A549 (cell line): Measurements from ENCODE around the gene ASCC2.
"Not testable (repeated sequence)": the region's sequence is repeated elsewhere in the genome, so short reads cannot be mapped to it uniquely, and the experiment has no call there.

Experiments used
- CEBPB ChIP-seq, 2 experiments: fragments of >200 bp in 1 of 2; sonication (Bioruptor Twin) in 1 of 2; formaldehyde crosslinking in 1 of 2; IDR thresholded peaks; 2 replicates each; pipeline ENCODE4 v1.6.1; 2012 to 2016
- CHD2 ChIP-seq: fragments of 150-350 bp; IDR thresholded peaks from 2 replicates; pipeline ENCODE4 v1.6.1; 2014; ENCODE audit warnings: low read length; ENCODE audit not compliant: partially characterized antibody
- EP300 ChIP-seq, 2 experiments: fragments of >200 bp; sonication (Bioruptor Twin); formaldehyde crosslinking; IDR thresholded peaks; 2 replicates in 1 of 2; 3 replicates in 1 of 2; pipeline ENCODE4 v1.6.1; 2016 to 2017
- ESRRA ChIP-seq: fragments of 150-350 bp; IDR thresholded peaks from 2 replicates; pipeline ENCODE4 v1.6.1; 2014; ENCODE audit warnings: mild to moderate bottlenecking, low read length, borderline replicate concordance
- POLR2A ChIP-seq: IDR thresholded peaks from 2 replicates; pipeline ENCODE4 v1.6.1; 2012; ENCODE audit warnings: mild to moderate bottlenecking, low read length
- TF ChIP-seq, protein P1 (sequence below): fragments of >200 bp; sonication (Bioruptor Twin); formaldehyde crosslinking; IDR thresholded peaks from 3 replicates; pipeline ENCODE4 v1.5.1; 2016

DNA sequence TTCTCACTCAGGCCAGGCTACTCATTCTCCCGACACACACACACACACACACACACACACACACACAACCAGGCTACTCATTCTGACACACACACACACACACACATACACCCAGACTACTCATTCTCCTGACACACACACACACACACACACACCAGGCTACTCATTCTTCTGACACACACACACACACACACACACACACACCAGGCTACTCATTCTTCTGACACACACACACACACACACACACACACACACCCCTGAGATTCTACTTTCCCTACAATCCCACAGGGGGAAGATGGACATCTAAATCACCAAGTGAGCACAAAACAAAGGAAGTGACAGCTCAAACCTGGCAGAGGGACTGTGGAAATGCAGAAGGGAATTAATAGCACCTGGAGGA, 10.3 kb downstream of the ASCC2 start:
- TF ChIP-seq, protein P1, sequence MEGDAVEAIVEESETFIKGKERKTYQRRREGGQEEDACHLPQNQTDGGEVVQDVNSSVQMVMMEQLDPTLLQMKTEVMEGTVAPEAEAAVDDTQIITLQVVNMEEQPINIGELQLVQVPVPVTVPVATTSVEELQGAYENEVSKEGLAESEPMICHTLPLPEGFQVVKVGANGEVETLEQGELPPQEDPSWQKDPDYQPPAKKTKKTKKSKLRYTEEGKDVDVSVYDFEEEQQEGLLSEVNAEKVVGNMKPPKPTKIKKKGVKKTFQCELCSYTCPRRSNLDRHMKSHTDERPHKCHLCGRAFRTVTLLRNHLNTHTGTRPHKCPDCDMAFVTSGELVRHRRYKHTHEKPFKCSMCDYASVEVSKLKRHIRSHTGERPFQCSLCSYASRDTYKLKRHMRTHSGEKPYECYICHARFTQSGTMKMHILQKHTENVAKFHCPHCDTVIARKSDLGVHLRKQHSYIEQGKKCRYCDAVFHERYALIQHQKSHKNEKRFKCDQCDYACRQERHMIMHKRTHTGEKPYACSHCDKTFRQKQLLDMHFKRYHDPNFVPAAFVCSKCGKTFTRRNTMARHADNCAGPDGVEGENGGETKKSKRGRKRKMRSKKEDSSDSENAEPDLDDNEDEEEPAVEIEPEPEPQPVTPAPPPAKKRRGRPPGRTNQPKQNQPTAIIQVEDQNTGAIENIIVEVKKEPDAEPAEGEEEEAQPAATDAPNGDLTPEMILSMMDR, result not testable (repeated sequence)
- not testable (repeated sequence) for TF ChIP-seq ESRRA; CEBPB (IDR thresholded peaks at IDR 0.05); POLR2A; CHD2; EP300 (IDR thresholded peaks at IDR 0.05)
